GM12878 (cell line): ENCODE results near the gene ACTR1A. TPM values are rescaled to one million over a fixed set of nuclear protein-coding genes. Genes with fewer than 3 reads are reported as not detected.
A peak's percentile ranks its signal among the peaks of the same experiment; 100 is the strongest.

Experiments
- ATAC-seq: fragments of 200-7000 bp; cut with Tn5 transposase; 3 replicates; pipeline ENCODE4 v1.9.1; 2020; ENCODE audit warnings: mild to moderate bottlenecking, moderate library complexity
- BruUV-seq: library from RNA; stranded (reverse); fragments of 400-500 nt; replicated peaks from 2 replicates; lab custom pipeline; 2021; lab: Mats Ljungman, UMichigan
- CTCF ChIA-PET: fragments of 300-600 bp; sonication (Branson Sonifier 250); formaldehyde crosslinking; extraction: SDS; loops from one replicate; lab custom pipeline; 2021; ENCODE audit warnings: inconsistent platforms; lab: Yijun Ruan, JAX
- POLR2A ChIA-PET: fragments of 350-600 bp; formaldehyde crosslinking; extraction: SDS; loops from one replicate; lab custom pipeline; 2021; ENCODE audit warnings: inconsistent platforms; lab: Charles Lee
- RAD21 ChIA-PET: fragments of 300-600 bp; sonication (Branson Sonifier 250); formaldehyde crosslinking; loops from one replicate; lab custom pipeline; 2023; ENCODE audit warnings: antibody characterized with exemption; ENCODE audit not compliant: unreplicated experiment; lab: Charles Lee
- SMC1A ChIA-PET: fragments of 300-600 bp; sonication (Branson Sonifier 250); formaldehyde crosslinking; loops from one replicate; lab custom pipeline; 2023; ENCODE audit not compliant: unreplicated experiment, uncharacterized antibody; lab: Charles Lee
- DNase-seq: peaks from one replicate; pipeline ENCODE4 v3.0.0-alpha.2; 2011; ENCODE audit warnings: low read depth, low spot score
- FAIRE-seq: peaks from 3 replicates; lab custom pipeline; 2011; peaks lifted over from hg19 to GRCh38; lab: Jason Lieb, UNC
- H2AFZ ChIP-seq: 2 replicates; pipeline ENCODE4 v1.6.0; 2011; ENCODE audit warnings: low read depth, low read length, control low read depth; ENCODE audit not compliant: control insufficient read depth
- H3K27ac ChIP-seq: 2 replicates; pipeline ENCODE4 v1.5.1; 2011; ENCODE audit warnings: control low read depth; ENCODE audit not compliant: control insufficient read depth, insufficient read depth
- H3K27me3 ChIP-seq, 2 experiments: replicated peaks in 1 of 2; 2 replicates each; pipeline versions ENCODE4 v1.6.0 to v1.6.1; 2011; ENCODE audit warnings: low read length in 1 of 2; ENCODE audit not compliant: control insufficient read depth in 2 of 2, insufficient read depth in 2 of 2
- H3K36me3 ChIP-seq, 2 experiments: 2 replicates each; pipeline ENCODE4 v1.5.1; 2011; ENCODE audit warnings: low read length in 1 of 2; ENCODE audit not compliant: control insufficient read depth in 2 of 2, insufficient read depth in 2 of 2
- H3K4me1 ChIP-seq: 2 replicates; pipeline ENCODE4 v1.6.1; 2011; ENCODE audit warnings: mild to moderate bottlenecking, low read length, moderate library complexity, mixed read lengths; ENCODE audit not compliant: control insufficient read depth, insufficient read depth
- H3K4me2 ChIP-seq: 2 replicates; pipeline ENCODE4 v1.6.0; 2011; ENCODE audit warnings: control low read depth; ENCODE audit not compliant: control insufficient read depth, insufficient read depth
- H3K4me3 ChIP-seq: fragments of 200-600 bp; sonication (generic); 2 replicates; pipeline ENCODE4 v1.5.1; 2016
- H3K79me2 ChIP-seq: 2 replicates; pipeline ENCODE4 v1.6.0; 2011; ENCODE audit warnings: low read length; ENCODE audit not compliant: control insufficient read depth, insufficient read depth
- H3K9ac ChIP-seq: 2 replicates; pipeline ENCODE4 v1.8.0; 2011; ENCODE audit warnings: low read length, control low read depth, mixed read lengths; ENCODE audit not compliant: control insufficient read depth, insufficient read depth
- H3K9me3 ChIP-seq: replicated peaks from 3 replicates; pipeline ENCODE4 v1.5.1; 2011; ENCODE audit warnings: mild to moderate bottlenecking, low read length; ENCODE audit not compliant: control insufficient read depth, insufficient read depth
- H4K20me1 ChIP-seq: 2 replicates; pipeline ENCODE4 v1.6.0; 2011; ENCODE audit not compliant: control insufficient read depth, insufficient read depth
- CBFB ChIP-seq: IDR thresholded peaks from 2 replicates; pipeline ENCODE4 v1.6.1; 2016; ENCODE audit warnings: antibody characterized with exemption, low read depth
- FOXM1 ChIP-seq: IDR thresholded peaks from 2 replicates; pipeline ENCODE4 v1.6.1; 2012; ENCODE audit warnings: low read depth, mild to moderate bottlenecking, inconsistent platforms, low read length, moderate library complexity
- PKNOX1 ChIP-seq: fragments of 450-650 bp; IDR thresholded peaks from 2 replicates; pipeline ENCODE4 v1.6.1; 2016; ENCODE audit warnings: mild to moderate bottlenecking
- POLR2AphosphoS5 ChIP-seq: IDR thresholded peaks from 2 replicates; pipeline ENCODE4 v1.6.1; 2011; ENCODE audit warnings: mild to moderate bottlenecking, low read length, inconsistent platforms
- WGBS: methylation state at CpG from one replicate; pipeline ENCODE4 v1.1.6; 2016; ENCODE audit warnings: low lambda C conversion rate; ENCODE audit not compliant: insufficient replicate concordance, insufficient coverage; ENCODE audit errors: missing lambda C conversion rate; 5-methylcytosine and 5-hydroxymethylcytosine counted together
- in situ Hi-C: fragments of 300-500 bp; cut with MboI; formaldehyde crosslinking; loops from 9 replicates; pipeline ENCODE4 v1.14.3; 2018; ENCODE audit warnings: mixed read lengths
- intact Hi-C: fragments of 100-400 bp; cut with micrococcal nuclease; formaldehyde crosslinking; loops from one replicate; pipeline ENCODE4 v1.14.2; 2022; ENCODE audit not compliant: unreplicated experiment
- polyA plus RNA-seq, 11 experiments: library from polyadenylated mRNA; depleted of rRNA in 4 of 11; unstranded in 6 of 11; stranded (reverse) in 5 of 11; fragments of >200 nt; fragmentation: Nextera tagmentation in 4 of 11; fragmentation: Illumina TruSeq in 1 of 11; extraction: Ambion mirVana in 4 of 11; extraction: Trizol in 1 of 11; gene quantifications; 1 replicate in 1 of 11; 2 replicates in 10 of 11; pipeline versions ENCODE4 v1.2.1 to v1.2.3, GENCODE V29; 2011 to 2016; ENCODE audit warnings: inconsistent platforms in 2 of 11, missing spikeins in 2 of 11, low read depth in 1 of 11
- total RNA-seq, 4 experiments: library from RNA; depleted of rRNA in 3 of 4; stranded (reverse); fragments of >200 nt in 3 of 4; fragmentation: Illumina TruSeq in 1 of 4; extraction: Trizol in 1 of 4; gene quantifications; 2 replicates each; pipeline versions ENCODE4 v1.2.1 to v1.2.3, GENCODE V29; 2013 to 2021

Gene ACTR1A
- total and polyA plus RNA-seq, 10 of the 15 experiments (the other 5 are each of a cell fraction or from before 2014, with no cell fraction given) = 43.0 to 110 (median 78.9) TPM

GRCh38 chr10:102450124-102450373, 52.5 kb downstream of the ACTR1A start:
- no peaks in the 10 kb centered on the region for H3K27me3 ChIP-seq
- ChIA-PET CTCF (interaction anchor here (0.6 to 4.0 kb wide), 13 partner anchors 9 to 172 kb away, joined by 3 to 21 read pairs (median 4); partner anchors contain the start of genes ACTR1A, CUEDC2 and FBXL15), RAD21 (interaction anchor here (0.7 to 3.7 kb wide), 10 partner anchors 11 to 925 kb away, joined by 4 to 20 read pairs (median 7); partner anchors contain the start of genes CUEDC2, FBXL15 and SUFU), SMC1A (interaction anchor here (0.6 to 3.4 kb wide), 7 partner anchors 12 to 96 kb away, joined by 3 to 23 read pairs (median 4); partner anchors contain the start of genes ACTR1A, CUEDC2 and NFKB2), POLR2A (interaction anchor here (0.5 to 6.1 kb wide), 22 partner anchors 9 to 399 kb away, joined by 3 to 69 read pairs (median 5); partner anchors contain the start of genes ACTR1A, CUEDC2, FBXL15 and GBF1)
- no peak for DNase-seq
- H3K36me3 ChIP-seq = no peaks in the 10 kb centered on the region; a peak in 1 of 4 replicates
- H4K20me1 ChIP-seq = no peaks in the 10 kb centered on the region
- H3K4me3 ChIP-seq = peak overlapping the region; percentile 99
- TSS peak; percentile 68 for BruUV-seq
- H3K27ac ChIP-seq = peak overlapping the region; percentile 88
- intact Hi-C loops = loop anchor here (2.0 kb wide), 2 partner anchors 17 to 53 kb away; partner anchors contain the start of genes ACTR1A, CUEDC2 and SUFU
- peak overlapping the region; percentile 90 for H3K9ac ChIP-seq
- FAIRE-seq = no peak
- 0% methylated on average over 11 of the region's 11 CpGs for WGBS
- peaks cover 21% of the 10 kb centered on the region for H3K79me2 ChIP-seq
- no peaks in the 10 kb centered on the region for H3K9me3 ChIP-seq
- peak; percentile 1; the same call in 1 of the 3 replicates for ATAC-seq
- TF ChIP-seq CBFB (0 out of 2 replicates have a peak, but pooled peaks have one; percentile 25), POLR2AphosphoS5 (peak; percentile 83; the same call in 1 of the 2 replicates), FOXM1 (no peak), PKNOX1 (0 out of 2 replicates have a peak, but pooled peaks have one; percentile 10)
- peaks cover 18% of the 10 kb centered on the region for H3K4me1 ChIP-seq
- in situ Hi-C loops = no loop called here
- H3K4me2 ChIP-seq = peak overlapping the region; percentile 95
- peak overlapping the region; percentile 85 for H2AFZ ChIP-seq
